ENCODE results near the gene ZNF648.
"Not testable (repeated sequence)": the region's sequence is repeated elsewhere in the genome, so short reads cannot be mapped to it uniquely, and the experiment has no call there.

ZNF648 gene

GRCh38 chr1:182069028-182069466 is 7.5 kb upstream of the ZNF648 start:
- DNase-seq, result peak; percentile 1

- no peak for DNase-seq
These were observed 5.4 kb upstream of the ZNF648 start for GRCh38 chr1:182066934-182067333.

GRCh38 chr1:182065126-182065845 is 3.8 kb upstream of the ZNF648 start:
- no peak for DNase-seq

- no peak for DNase-seq
These were observed 3.1 kb upstream of the ZNF648 start for GRCh38 chr1:182064611-182065010.

- DNase-seq, result no peak
These were observed 711 bp upstream of the ZNF648 start for GRCh38 chr1:182062223-182062622.

GRCh38 chr1:182060877-182061276 is 635 bp downstream of the ZNF648 start:
- no peak for DNase-seq

GRCh38 chr1:182059936-182060335 is 1.6 kb downstream of the ZNF648 start:
- DNase-seq, result no peak

GRCh38 chr1:182056601-182057366 is 4.7 kb downstream of the ZNF648 start:
- DNase-seq, result no peak

- DNase-seq, result peak; percentile 53
These were observed 6.7 kb downstream of the ZNF648 start for GRCh38 chr1:182054698-182055326.

GRCh38 chr1:182052355-182052754 is 9.2 kb downstream of the ZNF648 start:
- no peak for DNase-seq

- peak; percentile 56 for DNase-seq
These were observed 9.6 kb downstream of the ZNF648 start for GRCh38 chr1:182051938-182052337.

GRCh38 chr1:182050481-182051448 is 10.7 kb downstream of the ZNF648 start:
- DNase-seq, result peak; percentile 80

GRCh38 chr1:182048562-182048961 is 12.9 kb downstream of the ZNF648 start:
- no peak for DNase-seq

- no peak for DNase-seq
These were observed 14.7 kb downstream of the ZNF648 start for GRCh38 chr1:182046763-182047162.

- DNase-seq, result not testable (repeated sequence)
These were observed 16.0 kb downstream of the ZNF648 start for GRCh38 chr1:182045481-182045880.

GRCh38 chr1:182041615-182042014 is 19.9 kb downstream of the ZNF648 start:
- peak; percentile 82 for DNase-seq

- DNase-seq, result no peak
These were observed 23.3 kb downstream of the ZNF648 start for GRCh38 chr1:182038220-182038619.

GRCh38 chr1:182035097-182035770 is 26.3 kb downstream of the ZNF648 start:
- DNase-seq, result no peak

GRCh38 chr1:182032251-182032650 is 29.3 kb downstream of the ZNF648 start:
- no peak for DNase-seq

- DNase-seq, result peak; percentile 94
These were observed 31.9 kb downstream of the ZNF648 start for GRCh38 chr1:182029379-182030331.

- DNase-seq, result no peak
These were observed 32.5 kb downstream of the ZNF648 start for GRCh38 chr1:182029002-182029378.

Measured in MV-4-11 (cell line).